Parathyroid adenoma (tissue), 2 donors: Measurements from ENCODE around the gene FBLN5.

Experiments used
- H2AFZ ChIP-seq: fragments of 300-600 bp; sonication (generic); one replicate; pipeline ENCODE4 v1.7.0; 2017; ENCODE audit warnings: antibody characterized with exemption, mild to moderate bottlenecking
- H3K27ac ChIP-seq: fragments of 300-600 bp; sonication (generic); one replicate; pipeline ENCODE4 v1.7.0; 2017
- H3K27me3 ChIP-seq: fragments of 300-600 bp; sonication (generic); one replicate; pipeline ENCODE4 v1.7.0; 2017; ENCODE audit warnings: low read length; ENCODE audit not compliant: control insufficient read depth, insufficient read depth
- H3K36me3 ChIP-seq: fragments of 300-600 bp; sonication (generic); one replicate; pipeline ENCODE4 v1.7.0; 2017; ENCODE audit warnings: low read length; ENCODE audit not compliant: control insufficient read depth, insufficient read depth
- H3K4me1 ChIP-seq: fragments of 300-600 bp; sonication (generic); one replicate; pipeline ENCODE4 v1.7.0; 2017; ENCODE audit warnings: control low read depth
- H3K4me2 ChIP-seq: fragments of 300-600 bp; sonication (generic); one replicate; pipeline ENCODE4 v1.7.0; 2017; ENCODE audit warnings: low read length
- H3K4me3 ChIP-seq: fragments of 300-600 bp; sonication (generic); one replicate; pipeline ENCODE4 v1.7.0; 2017; ENCODE audit warnings: low read depth, low read length
- H3K79me2 ChIP-seq: fragments of 300-600 bp; sonication (generic); one replicate; pipeline ENCODE4 v1.7.0; 2017; ENCODE audit warnings: control low read depth
- H3K9ac ChIP-seq: fragments of 300-600 bp; sonication (generic); one replicate; pipeline ENCODE4 v1.7.0; 2017; ENCODE audit warnings: mild to moderate bottlenecking
- H3K9me3 ChIP-seq: fragments of 300-600 bp; sonication (generic); one replicate; pipeline ENCODE4 v1.7.0; 2017; ENCODE audit warnings: low read length; ENCODE audit not compliant: control insufficient read depth
- CTCF ChIP-seq: fragments of 300-600 bp; sonication (generic); IDR thresholded peaks from one replicate; pipeline ENCODE4 v1.7.0; 2017; ENCODE audit warnings: antibody characterized with exemption, mild to moderate bottlenecking
- donor health status: primary hyperparathyroidism.

Gene FBLN5

DNA sequence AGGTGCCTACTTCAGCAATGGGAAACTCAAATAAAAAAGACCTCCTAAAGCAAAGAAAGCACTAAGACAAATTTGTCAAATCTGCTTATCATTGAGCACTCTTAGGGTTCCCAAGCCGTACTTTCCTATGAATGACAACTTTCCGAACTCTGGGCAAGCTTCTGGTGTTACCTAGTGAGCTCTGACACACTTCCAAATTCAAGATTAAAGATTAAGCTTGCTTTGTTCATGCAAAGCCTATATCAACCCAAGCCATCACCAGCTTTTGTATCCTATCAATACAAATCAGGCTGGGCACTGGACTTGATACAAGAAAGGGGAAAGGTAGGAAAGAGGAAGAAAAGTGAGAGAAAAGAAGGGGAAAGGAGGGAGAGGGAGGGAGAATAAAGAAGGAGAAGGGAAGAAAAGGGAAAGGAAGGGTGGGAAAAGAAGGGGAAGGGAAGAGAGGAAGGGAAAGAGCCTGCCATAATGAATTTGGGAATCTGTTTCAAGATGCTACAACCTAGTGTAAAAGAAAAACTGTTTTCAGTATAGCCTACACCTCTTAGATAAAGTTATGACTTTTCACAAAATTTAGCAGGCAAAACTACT is 23.8 kb upstream of the FBLN5 start:
- H3K4me2 ChIP-seq: no peak overlapping the region
- no peak overlapping the region for H2AFZ ChIP-seq
- H3K27me3 ChIP-seq: no peaks in the 10 kb centered on the region
- no peaks in the 10 kb centered on the region for H3K79me2 ChIP-seq
- H3K9me3 ChIP-seq: no peaks in the 10 kb centered on the region
- TF ChIP-seq CTCF: no peak
- no peak overlapping the region for H3K4me3 ChIP-seq
- H3K9ac ChIP-seq: no peak overlapping the region
- H3K4me1 ChIP-seq: no peaks in the 10 kb centered on the region
- H3K27ac ChIP-seq: no peak overlapping the region
- H3K36me3 ChIP-seq: no peaks in the 10 kb centered on the region

DNA sequence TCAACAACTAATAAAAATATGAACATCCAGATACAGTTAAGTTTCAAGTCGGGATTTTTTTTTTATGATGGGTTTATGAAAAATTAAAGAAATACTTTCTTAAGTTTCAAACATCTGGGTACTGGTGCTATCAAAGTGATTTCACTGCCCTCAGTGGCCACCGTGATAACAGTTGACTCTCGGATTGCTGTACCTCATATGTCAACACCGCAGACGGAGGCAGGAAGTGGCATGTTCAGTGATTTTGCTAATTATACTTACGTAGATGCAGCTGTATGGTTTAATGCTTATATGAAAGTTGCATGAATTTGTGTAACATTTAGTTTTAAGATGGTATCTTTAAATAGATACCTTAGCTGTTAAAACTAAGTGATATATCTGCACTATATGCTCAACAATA is 20.8 kb upstream of the FBLN5 start:
- H3K4me3 ChIP-seq: no peak overlapping the region
- no peak for TF ChIP-seq CTCF
- no peaks in the 10 kb centered on the region for H3K79me2 ChIP-seq
- H3K9me3 ChIP-seq: no peaks in the 10 kb centered on the region
- H3K4me2 ChIP-seq: no peak overlapping the region
- no peak overlapping the region for H2AFZ ChIP-seq
- H3K27ac ChIP-seq: no peak overlapping the region
- no peaks in the 10 kb centered on the region for H3K36me3 ChIP-seq
- no peak overlapping the region for H3K9ac ChIP-seq
- H3K27me3 ChIP-seq: no peaks in the 10 kb centered on the region
- H3K4me1 ChIP-seq: no peaks in the 10 kb centered on the region

DNA sequence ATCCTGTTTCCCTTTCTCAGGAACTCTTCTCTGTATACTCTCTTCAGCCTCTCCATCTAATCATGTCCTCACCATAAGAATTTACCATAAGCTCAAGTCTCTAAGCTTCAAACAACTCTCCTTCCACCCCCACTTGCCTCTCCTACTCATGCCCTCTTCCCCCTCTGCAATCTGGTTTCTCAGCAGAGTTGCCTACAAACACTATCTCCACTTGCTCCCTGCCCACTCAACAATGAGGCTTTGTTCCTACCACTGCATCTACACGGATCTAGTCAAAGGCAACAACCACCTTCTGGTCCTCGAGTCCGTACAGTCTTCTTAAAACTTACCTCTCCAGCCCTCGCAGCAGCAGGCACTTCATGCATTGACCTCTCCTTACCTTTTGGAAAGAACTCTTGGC is 17.2 kb upstream of the FBLN5 start:
- Histone ChIP-seq H3K4me2 (no peak overlapping the region), H2AFZ (no peak overlapping the region), H3K79me2 (no peaks in the 10 kb centered on the region), H3K27ac (no peak overlapping the region), H3K9ac (no peak overlapping the region), H3K36me3 (no peaks in the 10 kb centered on the region), H3K9me3 (no peaks in the 10 kb centered on the region), H3K4me3 (no peak overlapping the region), H3K27me3 (no peaks in the 10 kb centered on the region), H3K4me1 (peaks cover 10% of the 10 kb centered on the region)
- no peak for TF ChIP-seq CTCF

DNA sequence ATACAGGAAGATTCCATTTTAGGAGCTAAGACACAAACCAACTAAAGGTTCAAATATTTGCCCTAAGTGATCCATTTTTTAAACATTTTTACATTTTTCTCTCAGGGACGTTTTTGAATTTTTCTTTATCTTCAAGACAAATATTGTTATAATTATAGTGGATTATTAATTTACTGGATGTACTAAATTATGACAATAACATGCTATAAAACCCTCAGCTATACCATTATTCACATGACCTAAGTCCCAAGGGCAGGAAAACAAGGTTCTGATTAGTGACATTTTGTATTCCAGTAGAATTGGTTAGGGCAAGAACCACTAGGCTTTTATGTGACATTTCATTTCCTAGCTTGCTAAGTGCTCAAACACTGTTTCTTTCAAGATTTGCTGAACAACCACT is 16.5 kb upstream of the FBLN5 start:
- H2AFZ ChIP-seq: no peak overlapping the region
- TF ChIP-seq CTCF: no peak
- no peaks in the 10 kb centered on the region for H3K79me2 ChIP-seq
- no peaks in the 10 kb centered on the region for H3K36me3 ChIP-seq
- no peaks in the 10 kb centered on the region for H3K9me3 ChIP-seq
- no peaks in the 10 kb centered on the region for H3K27me3 ChIP-seq
- H3K4me1 ChIP-seq: peaks cover 10% of the 10 kb centered on the region
- H3K9ac ChIP-seq: no peak overlapping the region
- no peak overlapping the region for H3K4me2 ChIP-seq
- no peak overlapping the region for H3K27ac ChIP-seq
- H3K4me3 ChIP-seq: no peak overlapping the region

GRCh38 chr14:91963465-91963864 is 16.0 kb upstream of the FBLN5 start:
- Histone ChIP-seq H3K4me1 (peaks cover 10% of the 10 kb centered on the region), H3K79me2 (no peaks in the 10 kb centered on the region), H3K36me3 (no peaks in the 10 kb centered on the region), H3K27me3 (no peaks in the 10 kb centered on the region), H3K4me2 (no peak overlapping the region), H3K9ac (no peak overlapping the region), H3K4me3 (no peak overlapping the region), H3K9me3 (no peaks in the 10 kb centered on the region), H2AFZ (no peak overlapping the region), H3K27ac (no peak overlapping the region)
- no peak for TF ChIP-seq CTCF
